Measurements from ENCODE around the gene PTGR3. TPM values are rescaled to one million over a fixed set of nuclear protein-coding genes. Genes with fewer than 3 reads are reported as not detected.

PTGR3 gene
- total RNA-seq, 1 experiment from 2014 or later, result 8.2 TPM

- Histone ChIP-seq H3K36me3 (ENCODE audit: low read depth, low read length) (no peaks in the 10 kb centered on the region), H3K4me3 (ENCODE audit: low read length) (no peak overlapping the region), H3K4me2 (ENCODE audit: low read length) (no peak overlapping the region), H3K27me3 (ENCODE audit: low read length) (no peaks in the 10 kb centered on the region), H2AFZ (ENCODE audit: low read length) (no peak overlapping the region), H3K9ac (ENCODE audit: low read length) (no peak overlapping the region), H4K20me1 (ENCODE audit: low read length) (no peaks in the 10 kb centered on the region), H3K27ac (ENCODE audit: low read length) (no peak overlapping the region), H3K4me1 (ENCODE audit: insufficient read depth, low read length) (peaks cover 21% of the 10 kb centered on the region), H3K9me3 (ENCODE audit: low read length) (no peaks in the 10 kb centered on the region), H3F3A (ENCODE audit: low read length, unreplicated experiment) (peaks cover 4% of the 10 kb centered on the region), H3K9me2 (replicated peaks; ENCODE audit: low read length) (no peaks in the 10 kb centered on the region), H3K79me2 (ENCODE audit: low read length) (peaks cover 56% of the 10 kb centered on the region)
- intact Hi-C loops (cut with micrococcal nuclease), result loop anchor here (5.0 kb wide), 1 partner anchor 32 kb away; no protein-coding TSS in a partner anchor
- no peak for DNase-seq
- TF ChIP-seq EZH2 (IDR thresholded peaks at IDR 0.05; ENCODE audit: low read length, unreplicated experiment), result no peak
- TF ChIP-seq EZH2phosphoT487 (IDR thresholded peaks at IDR 0.05; ENCODE audit: borderline replicate concordance, low read length), result no peak
- TF ChIP-seq, protein P1, sequence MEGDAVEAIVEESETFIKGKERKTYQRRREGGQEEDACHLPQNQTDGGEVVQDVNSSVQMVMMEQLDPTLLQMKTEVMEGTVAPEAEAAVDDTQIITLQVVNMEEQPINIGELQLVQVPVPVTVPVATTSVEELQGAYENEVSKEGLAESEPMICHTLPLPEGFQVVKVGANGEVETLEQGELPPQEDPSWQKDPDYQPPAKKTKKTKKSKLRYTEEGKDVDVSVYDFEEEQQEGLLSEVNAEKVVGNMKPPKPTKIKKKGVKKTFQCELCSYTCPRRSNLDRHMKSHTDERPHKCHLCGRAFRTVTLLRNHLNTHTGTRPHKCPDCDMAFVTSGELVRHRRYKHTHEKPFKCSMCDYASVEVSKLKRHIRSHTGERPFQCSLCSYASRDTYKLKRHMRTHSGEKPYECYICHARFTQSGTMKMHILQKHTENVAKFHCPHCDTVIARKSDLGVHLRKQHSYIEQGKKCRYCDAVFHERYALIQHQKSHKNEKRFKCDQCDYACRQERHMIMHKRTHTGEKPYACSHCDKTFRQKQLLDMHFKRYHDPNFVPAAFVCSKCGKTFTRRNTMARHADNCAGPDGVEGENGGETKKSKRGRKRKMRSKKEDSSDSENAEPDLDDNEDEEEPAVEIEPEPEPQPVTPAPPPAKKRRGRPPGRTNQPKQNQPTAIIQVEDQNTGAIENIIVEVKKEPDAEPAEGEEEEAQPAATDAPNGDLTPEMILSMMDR (conservative IDR thresholded peaks at IDR 0.05; ENCODE audit: low read depth, low read length), result no peak
- ATAC-seq, result no peak
- POLR2A ChIA-PET (ENCODE audit: unreplicated experiment), result no interaction called here
- CTCF ChIA-PET, result no interaction called here
- BruUV-seq (replicated peaks), result no TSS peak
Measured at GRCh38 chr18:75214766-75215510, 6.0 kb upstream of the PTGR3 start.

DNA sequence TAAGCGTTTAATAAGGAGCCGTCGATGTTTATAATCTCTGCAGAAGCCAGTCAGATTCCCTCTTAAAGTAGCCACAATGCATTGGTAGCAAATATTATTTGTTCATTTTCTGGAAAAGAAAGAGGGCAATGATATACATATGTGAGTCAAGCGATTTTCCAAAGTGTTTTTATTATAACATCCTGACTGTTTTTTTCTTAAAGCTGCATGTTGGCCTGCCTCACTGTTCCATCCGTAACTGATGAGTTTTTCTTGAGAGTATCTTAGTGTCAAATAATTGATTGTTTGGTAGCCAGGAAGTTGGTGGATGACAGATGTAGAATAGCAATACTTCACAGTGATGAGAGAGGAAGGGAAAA is 5.4 kb upstream of the PTGR3 start:
- H3K27ac ChIP-seq (ENCODE audit: low read length), result no peak overlapping the region
- intact Hi-C loops (cut with micrococcal nuclease), result loop anchor here (5.0 kb wide), 1 partner anchor 33 kb away; no protein-coding TSS in a partner anchor
- DNase-seq, result no peak
- no peaks in the 10 kb centered on the region for H3K27me3 ChIP-seq (ENCODE audit: low read length)
- no peak overlapping the region for H2AFZ ChIP-seq (ENCODE audit: low read length)
- ATAC-seq, result no peak
- H3F3A ChIP-seq (ENCODE audit: low read length, unreplicated experiment), result peaks cover 9% of the 10 kb centered on the region
- H3K79me2 ChIP-seq (ENCODE audit: low read length), result peaks cover 49% of the 10 kb centered on the region
- no peaks in the 10 kb centered on the region for H4K20me1 ChIP-seq (ENCODE audit: low read length)
- TF ChIP-seq, protein P1 (conservative IDR thresholded peaks at IDR 0.05; ENCODE audit: low read depth, low read length), result no peak
- TF ChIP-seq EZH2phosphoT487 (IDR thresholded peaks at IDR 0.05; ENCODE audit: borderline replicate concordance, low read length), result no peak
- TF ChIP-seq EZH2 (IDR thresholded peaks at IDR 0.05; ENCODE audit: low read length, unreplicated experiment), result no peak
- peaks cover 24% of the 10 kb centered on the region for H3K4me1 ChIP-seq (ENCODE audit: insufficient read depth, low read length)
- BruUV-seq (replicated peaks), result no TSS peak
- no peaks in the 10 kb centered on the region for H3K9me2 ChIP-seq (replicated peaks; ENCODE audit: low read length)
- ChIA-PET POLR2A (ENCODE audit: unreplicated experiment) (no interaction called here), CTCF (no interaction called here)
- no peak overlapping the region for H3K9ac ChIP-seq (ENCODE audit: low read length)
- no peaks in the 10 kb centered on the region for H3K9me3 ChIP-seq (ENCODE audit: low read length)
- H3K36me3 ChIP-seq (ENCODE audit: low read depth, low read length), result no peaks in the 10 kb centered on the region
- H3K4me2 ChIP-seq (ENCODE audit: low read length), result peak overlapping the region; percentile 11; the same call in 1 of the 2 replicates
- H3K4me3 ChIP-seq (ENCODE audit: low read length), result no peak overlapping the region
